ENCODE data around the gene CENPVL2. TPM values are rescaled to one million over a fixed set of nuclear protein-coding genes. Genes with fewer than 3 reads are reported as not detected.
"Not testable (repeated sequence)": the region's sequence is repeated elsewhere in the genome, so short reads cannot be mapped to it uniquely, and the experiment has no call there.

The CENPVL2 gene
- total RNA-seq (not detected), polyA plus RNA-seq (not detected)

GRCh38 chrX:51682720-51683062, at the start of gene CENPVL2:
Gene CENPVL2 (minus strand): TSS chrX:51682831. CDS start chrX:51682831, 0 bp downstream.
- DNase-seq; CTCF ChIA-PET; H3K27ac Mint-ChIP-seq; H3K4me3 ChIP-seq (ENCODE audit: low read length); H3K4me3 Mint-ChIP-seq; H3K27ac ChIP-seq (ENCODE audit: low read depth, low read length); H3K36me3 ChIP-seq (ENCODE audit: insufficient read depth, low read length); H3K9me3 ChIP-seq (ENCODE audit: low read length); POLR2A ChIA-PET; H3K27me3 ChIP-seq (ENCODE audit: insufficient read depth, low read length, poor library complexity, severe bottlenecking); H3K27me3 Mint-ChIP-seq; H3K4me1 ChIP-seq (ENCODE audit: insufficient read depth, low read length); H3K4me1 Mint-ChIP-seq; H3K9me3 Mint-ChIP-seq; H3K36me3 Mint-ChIP-seq: not testable (repeated sequence)

- Histone ChIP-seq H3K27me3 (ENCODE audit: insufficient read depth, low read length, poor library complexity, severe bottlenecking) (no peaks in the 10 kb centered on the region), H3K9me3 (ENCODE audit: low read length) (no peaks in the 10 kb centered on the region), H3K27ac (ENCODE audit: low read depth, low read length) (no peak overlapping the region), H3K4me3 (ENCODE audit: low read length) (no peak overlapping the region), H3K4me1 (ENCODE audit: insufficient read depth, low read length) (no peaks in the 10 kb centered on the region), H3K36me3 (ENCODE audit: insufficient read depth, low read length) (no peaks in the 10 kb centered on the region)
- Mint-ChIP-seq H3K27me3 (peaks cover 10 to 20% of the 10 kb centered on the region in 2 donors), H3K9me3 (no peaks in the 10 kb centered on the region), H3K36me3 (no peaks in the 10 kb centered on the region), H3K4me3 (no peak overlapping the region), H3K4me1 (no peaks in the 10 kb centered on the region), H3K27ac (no peak overlapping the region)
- ChIA-PET CTCF (no interaction called here), POLR2A (no interaction called here)
- DNase-seq, result no peak
Observed at GRCh38 chrX:51728202-51728601, 45.6 kb upstream of the CENPVL2 start.

GRCh38 chrX:51712943-51713647, 30.5 kb upstream of the CENPVL2 start:
- H3K27me3 Mint-ChIP-seq; H3K4me1 ChIP-seq (ENCODE audit: insufficient read depth, low read length); H3K4me3 Mint-ChIP-seq; H3K27ac ChIP-seq (ENCODE audit: low read depth, low read length); DNase-seq; H3K36me3 Mint-ChIP-seq; H3K27me3 ChIP-seq (ENCODE audit: insufficient read depth, low read length, poor library complexity, severe bottlenecking); H3K9me3 Mint-ChIP-seq; H3K9me3 ChIP-seq (ENCODE audit: low read length); H3K4me1 Mint-ChIP-seq; CTCF ChIA-PET; H3K27ac Mint-ChIP-seq; H3K36me3 ChIP-seq (ENCODE audit: insufficient read depth, low read length); POLR2A ChIA-PET; H3K4me3 ChIP-seq (ENCODE audit: low read length): not testable (repeated sequence)

- CTCF ChIA-PET; POLR2A ChIA-PET; H3K9me3 ChIP-seq (ENCODE audit: low read length); H3K36me3 Mint-ChIP-seq; DNase-seq; H3K27me3 Mint-ChIP-seq; H3K4me3 ChIP-seq (ENCODE audit: low read length); H3K27me3 ChIP-seq (ENCODE audit: insufficient read depth, low read length, poor library complexity, severe bottlenecking); H3K4me1 Mint-ChIP-seq; H3K9me3 Mint-ChIP-seq; H3K27ac ChIP-seq (ENCODE audit: low read depth, low read length); H3K4me1 ChIP-seq (ENCODE audit: insufficient read depth, low read length); H3K36me3 ChIP-seq (ENCODE audit: insufficient read depth, low read length); H3K27ac Mint-ChIP-seq; H3K4me3 Mint-ChIP-seq: not testable (repeated sequence)
Observed at GRCh38 chrX:51710277-51711164, 27.9 kb upstream of the CENPVL2 start, which contains the start of gene CENPVL1. Gene CENPVL1 (plus strand): TSS chrX:51710512. CDS start chrX:51710512, 0 bp downstream.

GRCh38 chrX:51697397-51697796, 14.8 kb upstream of the CENPVL2 start:
- Mint-ChIP-seq H3K4me1 (no peaks in the 10 kb centered on the region), H3K36me3 (no peaks in the 10 kb centered on the region), H3K27ac (peak overlapping the region in 1 of 8 donors; percentile 70), H3K27me3 (peaks cover 11 to 36% of the 10 kb centered on the region in 2 donors), H3K4me3 (no peak overlapping the region), H3K9me3 (no peaks in the 10 kb centered on the region)
- DNase-seq, result no peak
- H3K4me1 ChIP-seq (ENCODE audit: insufficient read depth, low read length), result no peaks in the 10 kb centered on the region
- H3K36me3 ChIP-seq (ENCODE audit: insufficient read depth, low read length), result no peaks in the 10 kb centered on the region
- CTCF ChIA-PET, result no interaction called here
- no peaks in the 10 kb centered on the region for H3K27me3 ChIP-seq (ENCODE audit: insufficient read depth, low read length, poor library complexity, severe bottlenecking)
- no peak overlapping the region for H3K4me3 ChIP-seq (ENCODE audit: low read length)
- no peaks in the 10 kb centered on the region for H3K9me3 ChIP-seq (ENCODE audit: low read length)
- POLR2A ChIA-PET, result no interaction called here
- H3K27ac ChIP-seq (ENCODE audit: low read depth, low read length), result no peak overlapping the region

- no peaks in the 10 kb centered on the region for H3K36me3 ChIP-seq (ENCODE audit: insufficient read depth, low read length)
- H3K27me3 Mint-ChIP-seq, result peaks cover 9 to 29% of the 10 kb centered on the region in 2 donors
- H3K27ac Mint-ChIP-seq, result no peak overlapping the region
- CTCF ChIA-PET, result no interaction called here
- H3K9me3 ChIP-seq (ENCODE audit: low read length), result no peaks in the 10 kb centered on the region
- no peak overlapping the region for H3K4me3 ChIP-seq (ENCODE audit: low read length)
- H3K27ac ChIP-seq (ENCODE audit: low read depth, low read length), result no peak overlapping the region
- no peaks in the 10 kb centered on the region for H3K27me3 ChIP-seq (ENCODE audit: insufficient read depth, low read length, poor library complexity, severe bottlenecking)
- POLR2A ChIA-PET, result no interaction called here
- no peaks in the 10 kb centered on the region for H3K9me3 Mint-ChIP-seq
- H3K4me1 ChIP-seq (ENCODE audit: insufficient read depth, low read length), result no peaks in the 10 kb centered on the region
- H3K36me3 Mint-ChIP-seq, result no peaks in the 10 kb centered on the region
- H3K4me3 Mint-ChIP-seq, result no peak overlapping the region
- DNase-seq, result no peak
- no peaks in the 10 kb centered on the region for H3K4me1 Mint-ChIP-seq
Observed at GRCh38 chrX:51694254-51694653, 11.6 kb upstream of the CENPVL2 start.

GRCh38 chrX:51681808-51682719, 567 bp downstream of the CENPVL2 start:
- H3K27ac Mint-ChIP-seq; H3K4me1 Mint-ChIP-seq; H3K27ac ChIP-seq (ENCODE audit: low read depth, low read length); H3K4me1 ChIP-seq (ENCODE audit: insufficient read depth, low read length); H3K36me3 ChIP-seq (ENCODE audit: insufficient read depth, low read length); H3K36me3 Mint-ChIP-seq; DNase-seq; CTCF ChIA-PET; H3K27me3 Mint-ChIP-seq; H3K9me3 ChIP-seq (ENCODE audit: low read length); H3K4me3 ChIP-seq (ENCODE audit: low read length); H3K27me3 ChIP-seq (ENCODE audit: insufficient read depth, low read length, poor library complexity, severe bottlenecking); H3K4me3 Mint-ChIP-seq; POLR2A ChIA-PET; H3K9me3 Mint-ChIP-seq: not testable (repeated sequence)

Data from CD8-positive, alpha-beta memory T cell (primary cell).